Neural cell (in vitro differentiated cells): ENCODE measurements around the gene RGS6. TPM values are rescaled to one million over a fixed set of nuclear protein-coding genes. Genes with fewer than 3 reads are reported as not detected.

ENCODE experiments used
- H2AFZ ChIP-seq: fragments of 200-600, 300-800 bp; sonication (generic), shearing (Covaris generic); 2 replicates; pipeline ENCODE4 v1.6.0; 2014; ENCODE audit warnings: low read depth, mild to moderate bottlenecking, antibody characterized with exemption, low read length, moderate library complexity
- H3F3A ChIP-seq: fragments of 200-600 bp; shearing (Covaris generic); 2 replicates; pipeline ENCODE4 v1.6.1; 2016; ENCODE audit warnings: mild to moderate bottlenecking, moderate library complexity, mixed read lengths, antibody characterized with exemption, low read length; ENCODE audit not compliant: insufficient read depth, poor library complexity, severe bottlenecking
- H3K27ac ChIP-seq: fragments of 200-600, 300-800 bp; sonication (generic), shearing (Covaris generic); 2 replicates; pipeline ENCODE4 v1.5.1; 2014; ENCODE audit warnings: mild to moderate bottlenecking, low read length, moderate library complexity
- H3K27me3 ChIP-seq: fragments of 300-800, 200-600 bp; sonication (generic), shearing (Covaris generic); 2 replicates; pipeline ENCODE4 v1.6.0; 2014; ENCODE audit warnings: mild to moderate bottlenecking, low read depth, low read length, moderate library complexity; ENCODE audit not compliant: insufficient read depth
- H3K36me3 ChIP-seq: fragments of 300-800, 200-600 bp; sonication (generic), shearing (Covaris generic); 2 replicates; pipeline ENCODE4 v1.5.1; 2014; ENCODE audit warnings: mild to moderate bottlenecking, antibody characterized with exemption, low read length, moderate library complexity; ENCODE audit not compliant: insufficient read depth
- H3K4me2 ChIP-seq: fragments of 300-800, 200-600 bp; sonication (generic), shearing (Covaris generic); 2 replicates; pipeline ENCODE4 v1.6.0; 2014; ENCODE audit warnings: mild to moderate bottlenecking, low read length
- H3K4me3 ChIP-seq: fragments of 300-800, 200-600 bp; sonication (generic), shearing (Covaris generic); 2 replicates; pipeline ENCODE4 v1.5.1; 2014; ENCODE audit warnings: mild to moderate bottlenecking, low read length, moderate library complexity
- H3K79me2 ChIP-seq: fragments of 200-600 bp; shearing (Covaris generic); replicated peaks from 2 replicates; pipeline ENCODE4 v1.6.0; 2014; ENCODE audit warnings: mild to moderate bottlenecking, low read length, moderate library complexity; ENCODE audit not compliant: insufficient read depth
- H3K9ac ChIP-seq: fragments of 300-800, 200-600 bp; sonication (generic), shearing (Covaris generic); 2 replicates; pipeline ENCODE4 v1.6.1; 2016; ENCODE audit warnings: mild to moderate bottlenecking, low read length, mixed read lengths
- H3K9me2 ChIP-seq: fragments of 200-600 bp; shearing (Covaris generic); 2 replicates; pipeline ENCODE4 v1.6.1; 2016; ENCODE audit warnings: mild to moderate bottlenecking, low read length, mixed read lengths; ENCODE audit not compliant: insufficient read depth
- H3K9me3 ChIP-seq: fragments of 200-600, 300-800 bp; sonication (generic), shearing (Covaris generic); 2 replicates; pipeline ENCODE4 v1.6.1; 2016; ENCODE audit warnings: mild to moderate bottlenecking, mixed run types, low read length, moderate library complexity, mixed read lengths
- H4K20me1 ChIP-seq: fragments of 200-600 bp; shearing (Covaris generic); 2 replicates; pipeline ENCODE4 v1.6.1; 2016; ENCODE audit warnings: mild to moderate bottlenecking, mixed run types; ENCODE audit not compliant: insufficient read depth
- EP300 ChIP-seq: fragments of 450-650 bp; conservative IDR thresholded peaks from 2 replicates; pipeline ENCODE4 v1.6.1; 2014; ENCODE audit warnings: antibody characterized with exemption, mild to moderate bottlenecking, moderate library complexity; ENCODE audit not compliant: poor library complexity, severe bottlenecking
- EZH2 ChIP-seq: fragments of 200-600, 300-800 bp; shearing (Covaris generic), sonication (generic); IDR thresholded peaks from 2 replicates; pipeline ENCODE4 v1.6.1; 2014; ENCODE audit warnings: antibody characterized with exemption, low read length, borderline replicate concordance, mild to moderate bottlenecking; ENCODE audit not compliant: insufficient read depth, poor library complexity, severe bottlenecking
- MXI1 ChIP-seq: fragments of 450-650 bp; conservative IDR thresholded peaks from 2 replicates; pipeline ENCODE4 v1.6.1; 2014; ENCODE audit warnings: antibody characterized with exemption, mild to moderate bottlenecking; ENCODE audit not compliant: poor library complexity, severe bottlenecking
- POLR2AphosphoS5 ChIP-seq: IDR thresholded peaks from 2 replicates; pipeline ENCODE4 v1.6.1; 2012
- RAD21 ChIP-seq: fragments of 450-650 bp; conservative IDR thresholded peaks from 2 replicates; pipeline ENCODE4 v1.6.1; 2014; ENCODE audit warnings: antibody characterized with exemption, mild to moderate bottlenecking, moderate library complexity
- REST ChIP-seq: IDR thresholded peaks from 2 replicates; pipeline ENCODE4 v1.6.1; 2012; ENCODE audit warnings: borderline replicate concordance
- SMC3 ChIP-seq: fragments of 450-650 bp; conservative IDR thresholded peaks from 2 replicates; pipeline ENCODE4 v1.6.1; 2014; ENCODE audit warnings: antibody characterized with exemption, mild to moderate bottlenecking, moderate library complexity; ENCODE audit not compliant: poor library complexity
- TAF1 ChIP-seq: IDR thresholded peaks from 2 replicates; pipeline ENCODE4 v1.6.1; 2012; ENCODE audit warnings: low read depth
- polyA plus RNA-seq: library from polyadenylated mRNA; depleted of rRNA; stranded (reverse); fragments of >200 nt; gene quantifications from 2 replicates; pipeline ENCODE4 v1.2.3, GENCODE V29; 2014
- TF ChIP-seq, protein P1 (sequence below): fragments of 450-650 bp; IDR thresholded peaks from 2 replicates; pipeline ENCODE4 v1.5.1; 2014; ENCODE audit warnings: antibody characterized with exemption, mild to moderate bottlenecking, moderate library complexity; ENCODE audit not compliant: poor library complexity, severe bottlenecking

The RGS6 gene
- polyA plus RNA-seq, 1 donor from 2014 or later, result 7.3 TPM

- Histone ChIP-seq H3K4me2 (no peak overlapping the region), H2AFZ (no peak overlapping the region), H3K9me3 (no peaks in the 10 kb centered on the region), H3K36me3 (no peaks in the 10 kb centered on the region), H3K27ac (no peak overlapping the region), H3K4me3 (no peak overlapping the region), H3K9ac (no peak overlapping the region), H3K79me2 (no peaks in the 10 kb centered on the region), H3K9me2 (no peaks in the 10 kb centered on the region), H3F3A (no peaks in the 10 kb centered on the region), H4K20me1 (no peaks in the 10 kb centered on the region), H3K27me3 (no peaks in the 10 kb centered on the region)
- TF ChIP-seq, protein P1, sequence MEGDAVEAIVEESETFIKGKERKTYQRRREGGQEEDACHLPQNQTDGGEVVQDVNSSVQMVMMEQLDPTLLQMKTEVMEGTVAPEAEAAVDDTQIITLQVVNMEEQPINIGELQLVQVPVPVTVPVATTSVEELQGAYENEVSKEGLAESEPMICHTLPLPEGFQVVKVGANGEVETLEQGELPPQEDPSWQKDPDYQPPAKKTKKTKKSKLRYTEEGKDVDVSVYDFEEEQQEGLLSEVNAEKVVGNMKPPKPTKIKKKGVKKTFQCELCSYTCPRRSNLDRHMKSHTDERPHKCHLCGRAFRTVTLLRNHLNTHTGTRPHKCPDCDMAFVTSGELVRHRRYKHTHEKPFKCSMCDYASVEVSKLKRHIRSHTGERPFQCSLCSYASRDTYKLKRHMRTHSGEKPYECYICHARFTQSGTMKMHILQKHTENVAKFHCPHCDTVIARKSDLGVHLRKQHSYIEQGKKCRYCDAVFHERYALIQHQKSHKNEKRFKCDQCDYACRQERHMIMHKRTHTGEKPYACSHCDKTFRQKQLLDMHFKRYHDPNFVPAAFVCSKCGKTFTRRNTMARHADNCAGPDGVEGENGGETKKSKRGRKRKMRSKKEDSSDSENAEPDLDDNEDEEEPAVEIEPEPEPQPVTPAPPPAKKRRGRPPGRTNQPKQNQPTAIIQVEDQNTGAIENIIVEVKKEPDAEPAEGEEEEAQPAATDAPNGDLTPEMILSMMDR, result no peak
- TF ChIP-seq REST (no peak), MXI1 (no peak), EP300 (no peak), EZH2 (no peak), RAD21 (no peak), SMC3 (no peak), TAF1 (no peak), POLR2AphosphoS5 (no peak)
Measured at GRCh38 chr14:72380456-72380855, 448.2 kb downstream of the RGS6 start.

GRCh38 chr14:72383865-72384264 lies 451.6 kb downstream of the RGS6 start:
- Histone ChIP-seq H3K36me3 (no peaks in the 10 kb centered on the region), H3K4me3 (no peak overlapping the region), H3K27ac (no peak overlapping the region), H4K20me1 (no peaks in the 10 kb centered on the region), H3F3A (no peaks in the 10 kb centered on the region), H3K9ac (no peak overlapping the region), H2AFZ (no peak overlapping the region), H3K9me2 (no peaks in the 10 kb centered on the region), H3K27me3 (no peaks in the 10 kb centered on the region), H3K4me2 (no peak overlapping the region), H3K79me2 (no peaks in the 10 kb centered on the region), H3K9me3 (no peaks in the 10 kb centered on the region)
- no peak for TF ChIP-seq TAF1
- no peak for TF ChIP-seq REST
- TF ChIP-seq EP300, result no peak
- no peak for TF ChIP-seq MXI1
- TF ChIP-seq RAD21, result no peak
- TF ChIP-seq SMC3, result no peak
- no peak for TF ChIP-seq POLR2AphosphoS5
- TF ChIP-seq EZH2, result no peak
- TF ChIP-seq, protein P1, result no peak
